Adrenal gland (tissue), 5 donors: ENCODE measurements around the gene FMNL3.

ENCODE experiments used
- CTCF ChIP-seq, 6 experiments: fragments of 450-650 bp in 4 of 6; fragments of 200-600 bp in 2 of 6; sonication (generic) in 1 of 6; IDR thresholded peaks; 1 replicate in 5 of 6; 2 replicates in 1 of 6; pipeline versions ENCODE4 v1.5.1 to v1.8.0; 2016 to 2021; ENCODE audit warnings: antibody characterized with exemption in 6 of 6, mild to moderate bottlenecking in 2 of 6, moderate library complexity in 1 of 6
- POLR2A ChIP-seq, 2 donors: fragments of 450-650 bp; IDR thresholded peaks; one replicate each; pipeline ENCODE4 v1.6.1; 2017; ENCODE audit warnings: antibody characterized with exemption in 2 of 2, mild to moderate bottlenecking in 2 of 2, moderate library complexity in 1 of 2
- donor health status: DM: no; HTN: no; CAD: no.

- TF ChIP-seq POLR2A (IDR thresholded peaks at IDR 0.05) (no peak), CTCF (IDR thresholded peaks at IDR 0.05) (no peak)
Measured at GRCh38 chr12:49599961-49600360, 107.2 kb downstream of the FMNL3 start.
